Activated CD4-positive, CD25-positive, alpha-beta regulatory T cell treated with anti-CD3 and anti-CD28 coated beads, Interleukin-2, amount 50 U/mL, for 24 hours (primary cell): Measurements from ENCODE around the gene SNTG2.
A peak's percentile ranks its signal among the peaks of the same experiment; 100 is the strongest.

Experiments
- ATAC-seq, 2 donors: fragments of 150-1000 bp; cut with Tn5 transposase; one replicate each; pipeline ENCODE4 v1.10.0; 2021; ENCODE audit warnings: mild to moderate bottlenecking in 1 of 2, moderate library complexity in 1 of 2

The SNTG2 gene

DNA sequence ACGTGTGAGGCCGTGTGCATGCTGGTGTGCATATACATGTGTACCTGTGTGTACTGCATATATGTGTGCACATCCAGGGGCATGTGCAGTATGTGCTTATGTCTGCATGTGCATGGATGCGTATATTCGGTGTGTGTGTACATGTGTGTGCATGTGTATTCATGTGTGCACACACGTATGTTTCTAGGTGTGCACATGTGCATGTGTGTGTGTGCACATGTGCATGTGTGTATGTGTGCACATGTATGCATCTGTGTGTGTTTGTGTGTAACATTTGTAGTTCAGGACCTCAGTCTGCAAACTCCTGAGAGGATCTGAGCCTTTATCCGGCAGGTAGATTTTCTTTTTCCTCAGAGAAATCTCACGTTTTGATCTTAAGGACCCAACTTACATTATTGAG lies 201.7 kb downstream of the SNTG2 start:
- ATAC-seq = no peak

GRCh38 chr2:1153920-1154319 lies 203.3 kb downstream of the SNTG2 start:
- ATAC-seq = no peak

GRCh38 chr2:1154710-1155594 lies 204.3 kb downstream of the SNTG2 start:
- no peak for ATAC-seq

DNA sequence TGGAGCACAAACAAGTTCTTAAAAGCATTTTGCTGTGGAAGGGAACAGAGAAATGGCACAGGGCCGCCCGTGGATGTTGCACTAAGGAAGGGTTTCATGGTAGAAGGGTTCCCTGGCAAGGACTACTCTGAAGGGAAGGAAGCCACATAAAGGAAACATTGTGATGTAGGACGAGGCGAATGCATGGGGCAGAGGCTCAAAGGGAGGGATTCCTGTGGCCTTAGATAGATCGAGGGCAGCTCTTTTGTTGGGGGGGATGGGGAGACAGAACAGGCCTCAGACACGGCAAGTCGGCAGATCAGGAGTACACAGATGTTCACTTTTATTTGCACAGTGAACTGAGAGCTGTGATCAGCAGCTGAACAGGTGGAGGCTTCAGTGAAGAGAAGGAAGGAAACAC lies 205.4 kb downstream of the SNTG2 start:
- no peak for ATAC-seq

- ATAC-seq = no peak
Observed at GRCh38 chr2:1156531-1156930, 205.9 kb downstream of the SNTG2 start.

DNA sequence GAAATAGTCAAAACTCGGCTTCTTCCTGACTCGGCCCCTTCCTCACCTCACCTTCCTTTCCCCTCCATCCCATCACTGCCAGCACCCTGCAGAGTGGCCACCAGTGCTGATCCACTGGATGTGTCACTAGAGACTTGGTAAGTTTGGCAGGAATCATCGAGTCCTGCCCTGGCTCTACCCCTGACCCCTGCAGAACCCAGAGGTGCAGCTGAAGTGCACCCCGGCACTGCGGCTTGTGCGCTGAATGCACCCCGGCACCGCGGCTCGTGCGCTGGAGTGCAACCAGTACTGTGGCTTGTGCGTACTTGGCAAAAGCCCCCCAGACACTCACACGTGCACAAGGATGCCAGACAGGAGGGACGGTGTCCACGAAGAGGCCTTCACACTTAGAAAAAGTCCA lies 206.5 kb downstream of the SNTG2 start:
- ATAC-seq = no peak

DNA sequence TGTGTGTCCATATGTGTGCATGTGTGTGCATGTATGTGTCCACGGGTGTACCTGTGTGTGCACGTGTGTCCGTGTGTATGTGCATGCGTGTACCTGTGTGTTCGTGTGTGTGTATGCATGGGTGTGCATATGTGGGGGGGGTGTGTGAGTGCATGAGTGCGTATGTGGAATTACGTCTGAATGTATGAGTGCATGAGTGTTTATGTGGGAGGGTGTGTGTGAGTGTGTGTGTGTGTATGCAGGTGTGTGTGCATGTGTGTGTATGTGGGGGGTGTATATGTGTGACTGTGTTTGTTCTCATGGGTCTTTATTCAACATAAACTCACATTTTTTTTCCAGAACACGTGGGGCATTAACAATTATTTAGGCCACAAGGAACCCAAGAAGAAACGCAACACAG lies 208.4 kb downstream of the SNTG2 start:
- no peak for ATAC-seq

GRCh38 chr2:1162246-1162645 lies 211.6 kb downstream of the SNTG2 start:
- no peak for ATAC-seq

DNA sequence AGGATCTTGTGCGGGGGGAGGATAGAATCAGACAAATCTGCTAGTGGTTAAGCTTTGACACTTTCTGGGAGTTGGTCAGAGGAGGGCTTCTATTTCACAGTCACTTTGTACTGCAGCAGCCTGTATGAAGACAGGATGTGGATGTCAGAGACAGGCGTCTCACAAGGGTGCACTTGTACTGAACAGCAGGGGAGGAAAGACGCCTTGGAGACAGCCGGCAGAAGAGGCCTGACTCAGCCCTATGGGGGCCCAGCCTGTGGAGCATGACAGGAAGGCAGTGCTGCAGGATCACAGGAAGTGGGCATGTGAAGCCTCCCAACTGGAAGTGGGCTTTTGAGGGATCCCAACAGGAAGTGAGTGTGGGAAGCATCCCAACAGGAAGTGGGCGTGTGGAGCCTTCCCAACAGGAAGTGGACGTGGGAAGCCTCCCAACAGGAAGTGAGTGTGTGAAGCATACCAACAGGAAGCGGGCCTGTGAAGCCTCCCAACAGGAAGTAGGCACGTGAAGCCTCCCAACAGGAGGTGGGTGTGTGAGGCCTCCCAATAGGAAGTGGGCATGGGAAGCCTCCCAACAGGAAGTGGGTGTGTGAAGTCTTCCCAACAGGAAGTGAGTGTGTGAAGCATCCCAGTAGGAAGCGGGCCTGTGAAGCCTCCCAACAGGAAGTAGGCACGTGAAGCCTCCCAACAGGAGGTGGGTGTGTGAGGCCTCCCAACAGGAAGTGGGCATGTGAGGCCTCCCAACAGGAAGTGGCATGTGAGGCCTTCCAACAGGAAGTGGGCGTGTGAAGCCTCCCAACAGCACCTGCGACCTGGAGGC lies 212.3 kb downstream of the SNTG2 start:
- ATAC-seq = peak in 1 of 2 donors; percentile 61

DNA sequence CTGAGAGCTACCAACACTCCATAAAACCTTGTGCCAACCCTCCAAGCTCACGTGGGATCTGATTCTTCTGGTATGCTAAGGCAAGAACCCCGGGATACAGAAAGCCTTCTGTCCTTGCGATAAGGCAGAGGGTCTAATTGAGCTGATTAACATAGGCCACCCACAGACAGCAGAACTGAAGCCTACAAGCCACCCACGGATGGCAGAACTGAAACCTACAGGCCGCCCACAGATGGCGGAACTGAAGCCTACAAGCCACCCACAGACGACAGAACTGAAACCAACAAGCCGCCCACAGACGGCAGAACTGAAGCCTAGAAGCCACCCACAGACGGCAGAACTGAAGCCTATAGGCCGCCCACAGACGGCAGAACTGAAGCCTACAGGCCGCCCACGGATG lies 216.3 kb downstream of the SNTG2 start:
- no peak for ATAC-seq

DNA sequence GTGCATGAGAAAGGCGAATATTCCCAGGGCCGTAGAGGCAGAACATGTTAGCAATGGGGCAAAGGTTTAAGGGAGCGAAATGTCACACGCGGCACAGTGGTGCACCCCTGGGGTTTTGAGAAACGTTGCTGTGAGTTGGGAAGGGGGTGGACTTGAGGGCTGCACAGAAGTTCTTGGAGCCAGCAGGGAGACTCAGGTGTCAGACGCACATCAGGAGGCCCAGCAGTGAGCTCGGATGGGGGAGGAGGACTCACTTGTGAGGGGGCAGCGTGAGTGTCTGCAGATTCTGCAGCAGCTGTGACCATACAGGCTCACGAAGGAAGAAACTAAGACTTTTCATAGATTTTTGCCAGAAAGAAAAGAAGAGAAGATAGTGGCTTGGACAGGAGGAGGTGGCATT lies 218.2 kb downstream of the SNTG2 start:
- ATAC-seq = no peak

DNA sequence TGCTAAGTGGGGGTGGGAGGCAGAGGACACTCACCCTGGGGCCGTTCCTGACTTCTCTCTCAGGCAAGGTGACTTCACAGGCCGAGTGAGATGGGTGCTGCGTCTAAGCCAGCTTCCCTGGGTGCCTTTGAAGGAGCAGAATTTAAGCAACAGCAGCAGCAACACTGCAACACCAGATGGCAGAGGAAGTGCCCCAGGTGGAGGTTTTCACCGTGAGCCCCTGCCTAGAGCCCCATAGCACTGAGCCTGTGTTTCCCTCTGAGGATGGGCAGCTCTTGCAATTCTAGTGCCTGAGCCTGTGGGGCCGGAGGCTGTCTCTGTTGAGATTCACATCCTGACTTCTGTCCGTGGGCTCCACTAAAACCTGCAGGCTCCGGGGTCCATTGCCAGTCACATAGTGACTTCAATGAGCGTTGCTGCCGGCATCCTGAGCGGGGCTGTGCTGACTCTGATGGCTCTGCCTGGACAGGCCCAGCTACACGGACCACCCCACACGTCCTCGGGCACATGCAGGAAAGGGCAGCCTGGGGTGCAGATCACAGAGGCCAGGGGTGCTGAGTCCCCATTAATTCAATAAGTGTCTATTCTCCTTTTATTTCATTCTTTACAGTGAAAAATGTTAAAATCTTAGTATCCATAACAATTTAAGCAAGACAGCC lies 218.8 kb downstream of the SNTG2 start:
- no peak for ATAC-seq

GRCh38 chr2:1170241-1170640 lies 219.6 kb downstream of the SNTG2 start:
- ATAC-seq = no peak

DNA sequence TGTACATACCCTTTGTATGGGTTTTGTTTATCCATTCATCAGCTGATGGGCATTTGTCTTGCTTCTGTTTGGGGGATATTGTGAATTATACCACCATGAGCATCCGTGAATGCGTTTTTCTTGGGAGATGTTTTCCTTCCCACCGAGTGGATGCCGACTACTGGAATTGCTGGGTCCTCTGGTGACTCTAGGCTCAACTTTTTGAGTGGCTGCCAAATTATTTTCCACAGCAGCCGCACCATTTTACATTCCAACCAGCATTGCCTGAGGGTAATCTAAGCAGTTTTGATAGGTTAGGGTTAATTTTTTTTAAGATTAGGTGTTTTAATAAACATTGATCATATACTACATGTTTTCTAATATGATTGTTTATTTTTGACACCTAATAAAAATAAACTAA lies 220.1 kb downstream of the SNTG2 start:
- no peak for ATAC-seq

DNA sequence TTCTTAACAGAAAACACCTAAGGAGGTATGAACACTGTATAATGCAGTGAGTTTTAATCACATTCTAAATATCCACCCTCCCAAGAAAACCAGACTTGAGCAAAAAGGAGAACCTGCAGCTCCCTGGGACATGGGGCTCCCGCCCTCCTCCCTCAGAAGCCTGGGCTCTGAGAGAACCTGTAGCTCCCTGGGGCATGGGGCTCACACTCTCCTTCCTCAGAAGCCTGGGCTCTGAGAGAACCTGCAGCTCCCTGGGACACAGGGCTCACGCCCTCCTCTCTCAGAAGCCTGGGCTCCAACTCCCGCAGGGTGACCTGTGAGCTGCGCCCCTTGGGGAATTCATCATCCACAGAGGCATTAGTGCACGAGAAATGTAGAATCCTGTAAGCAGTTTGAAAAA lies 222.9 kb downstream of the SNTG2 start:
- ATAC-seq = no peak

DNA sequence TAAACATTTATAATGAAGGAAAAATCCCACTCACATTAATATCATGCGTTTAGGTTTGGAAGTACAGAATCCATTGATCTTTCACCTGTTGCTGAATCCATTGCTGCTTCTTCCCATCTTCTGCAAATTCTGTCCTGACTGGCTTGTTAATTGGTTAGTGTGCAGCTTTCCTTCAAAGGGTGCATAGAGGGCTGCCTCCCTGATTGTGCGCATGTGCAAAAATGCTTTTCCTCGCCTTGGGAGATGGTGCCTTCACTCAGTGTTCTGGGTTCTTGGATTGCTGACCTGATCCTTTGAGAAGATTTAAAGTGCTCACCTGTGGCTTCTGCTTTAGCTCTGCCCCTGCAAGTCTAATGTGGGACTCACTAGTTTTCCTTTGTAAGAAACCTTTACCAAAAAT lies 231.2 kb downstream of the SNTG2 start:
- no peak for ATAC-seq

GRCh38 chr2:1183300-1183699 lies 232.7 kb downstream of the SNTG2 start:
- no peak for ATAC-seq

DNA sequence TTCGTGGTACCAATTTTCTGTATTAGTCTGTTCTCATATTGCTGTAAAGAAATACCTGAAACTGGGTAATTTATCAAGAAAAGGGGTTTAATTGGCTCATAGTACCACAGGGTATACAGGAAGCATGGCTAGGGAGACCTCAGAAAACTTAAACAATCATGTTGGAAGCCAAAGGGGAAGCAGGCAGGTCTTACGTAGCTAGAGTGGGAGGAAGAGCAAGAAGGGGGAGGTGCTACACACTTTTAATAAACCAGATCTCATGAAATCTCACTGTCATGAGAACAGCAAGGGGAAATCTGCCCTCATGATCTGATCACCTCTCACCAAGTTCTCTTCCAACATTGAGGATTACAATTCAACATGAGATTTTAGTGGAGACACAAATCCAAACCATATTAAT lies 235.8 kb downstream of the SNTG2 start:
- no peak for ATAC-seq

DNA sequence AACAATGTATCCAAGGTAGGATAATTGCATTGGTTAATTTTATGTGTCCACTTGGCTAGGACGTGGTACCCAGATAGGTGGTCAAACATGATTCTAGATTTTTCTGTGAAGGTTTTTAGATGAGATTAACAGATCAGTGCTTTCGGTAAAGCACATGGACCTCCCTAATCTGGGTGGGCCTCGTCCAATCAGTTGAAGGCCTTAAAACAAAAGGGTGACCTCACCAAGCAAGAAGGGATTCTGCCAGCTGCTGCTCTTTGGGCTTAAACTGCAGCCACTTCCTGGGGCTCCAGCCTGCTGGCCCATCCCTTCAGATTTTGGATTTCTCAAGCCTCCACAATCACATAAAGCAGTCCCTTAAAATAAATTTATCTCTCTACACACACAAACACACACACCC lies 236.5 kb downstream of the SNTG2 start:
- ATAC-seq = no peak

- ATAC-seq = no peak
Observed at GRCh38 chr2:1192121-1192520, 241.5 kb downstream of the SNTG2 start.

DNA sequence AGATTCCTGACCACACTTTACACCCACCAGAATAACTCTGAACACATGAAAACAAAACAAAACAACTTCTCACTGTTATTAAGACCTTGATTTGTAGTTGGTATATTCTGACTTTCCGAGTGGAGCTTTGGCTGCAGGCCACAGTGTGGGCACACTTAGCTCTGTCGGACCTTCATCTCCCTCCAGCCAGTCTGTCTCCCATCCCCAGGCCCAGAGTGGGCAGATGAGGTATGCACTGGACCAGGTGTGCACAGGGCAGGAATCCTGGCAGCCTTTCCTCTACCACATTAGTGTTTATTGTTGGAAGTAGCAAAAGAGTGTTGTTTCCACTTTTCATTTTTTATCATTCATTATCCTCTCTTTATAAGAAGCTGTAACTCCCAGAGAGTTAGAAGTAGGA lies 243.2 kb downstream of the SNTG2 start:
- no peak for ATAC-seq

- no peak for ATAC-seq
Observed at GRCh38 chr2:1203772-1204171, 253.1 kb downstream of the SNTG2 start.

- no peak for ATAC-seq
Observed at GRCh38 chr2:1205853-1206252, 255.2 kb downstream of the SNTG2 start.
